Embryonic facial prominence (tissue), 1 donor: ENCODE measurements around the gene STAM2.
"Not testable (repeated sequence)": the region's sequence is repeated elsewhere in the genome, so short reads cannot be mapped to it uniquely, and the experiment has no call there.

Experiments
- DNase-seq: peaks from one replicate; pipeline ENCODE4 v3.0.0-alpha.2; 2016; ENCODE audit errors: extremely low spot score

STAM2 gene

DNA sequence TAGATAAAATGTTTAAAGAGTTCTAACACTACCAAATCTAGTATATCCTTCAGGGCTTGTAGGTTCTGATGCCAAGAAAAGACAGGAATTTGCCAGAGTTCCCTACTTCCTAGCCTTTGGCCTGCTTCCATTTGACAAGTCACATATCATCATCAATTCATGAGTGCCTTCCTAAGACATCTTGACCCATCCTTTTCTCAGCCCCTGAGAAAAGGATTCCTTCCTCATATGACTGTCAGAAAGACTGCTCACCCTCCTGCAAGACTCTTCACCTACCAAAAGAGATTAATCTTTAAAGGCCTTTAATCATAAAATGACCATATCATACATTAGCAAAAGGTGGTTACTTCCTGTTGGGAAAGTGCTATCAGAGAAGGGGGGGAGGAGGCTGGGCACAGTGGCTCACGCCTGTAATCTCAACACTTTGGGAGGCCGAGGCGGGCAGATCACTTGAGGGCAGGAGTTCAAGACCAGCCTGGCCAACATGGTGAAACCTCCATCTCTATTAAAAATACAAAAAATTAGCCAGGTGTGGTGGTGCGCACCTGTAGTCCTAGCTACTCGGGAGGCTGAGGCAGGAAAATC, 3.3 kb downstream of the STAM2 start:
- DNase-seq: not testable (repeated sequence)

- no peak for DNase-seq
These were observed 3.8 kb downstream of the STAM2 start for GRCh38 chr2:152171718-152172117.

DNA sequence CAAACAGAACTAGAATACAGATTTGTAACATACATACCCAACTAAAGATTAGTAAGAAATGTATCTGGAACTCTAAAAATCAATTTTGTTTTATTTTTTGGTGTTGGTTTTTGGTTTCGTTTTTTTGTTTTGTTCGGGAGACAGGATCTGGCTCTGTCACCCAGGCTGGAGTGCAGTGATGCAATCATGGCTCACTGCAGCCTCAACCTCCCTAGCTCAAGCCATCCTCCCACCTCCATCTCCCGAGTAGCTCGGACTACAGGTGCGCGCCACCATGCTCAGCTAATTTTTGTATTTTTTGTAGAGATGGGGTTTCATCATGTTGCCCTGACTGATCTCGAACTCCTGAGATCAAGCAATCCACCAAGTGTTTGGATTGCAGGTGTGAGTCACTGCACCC, 6.4 kb downstream of the STAM2 start:
- not testable (repeated sequence) for DNase-seq

DNA sequence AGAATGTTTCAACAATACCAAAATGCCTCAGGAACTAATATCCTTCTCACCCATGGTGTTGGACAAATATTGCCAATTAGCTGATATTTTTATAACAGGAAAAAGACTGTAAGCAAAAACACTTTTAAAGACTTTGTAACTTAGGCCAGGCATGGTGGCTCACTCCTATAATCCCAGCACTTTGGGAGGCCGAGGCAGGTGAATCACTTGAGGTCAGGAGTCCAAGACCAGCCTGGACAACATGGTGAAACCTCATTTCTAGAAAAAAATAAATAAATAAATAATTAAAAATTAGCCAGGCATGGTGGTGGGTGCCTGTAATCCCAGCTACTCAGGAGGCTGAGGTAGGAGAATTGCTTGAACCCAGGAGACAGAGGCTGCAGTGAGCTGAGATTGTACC, 8.1 kb downstream of the STAM2 start:
- not testable (repeated sequence) for DNase-seq

- no peak for DNase-seq
These were observed 8.5 kb downstream of the STAM2 start for GRCh38 chr2:152167065-152167464.

DNA sequence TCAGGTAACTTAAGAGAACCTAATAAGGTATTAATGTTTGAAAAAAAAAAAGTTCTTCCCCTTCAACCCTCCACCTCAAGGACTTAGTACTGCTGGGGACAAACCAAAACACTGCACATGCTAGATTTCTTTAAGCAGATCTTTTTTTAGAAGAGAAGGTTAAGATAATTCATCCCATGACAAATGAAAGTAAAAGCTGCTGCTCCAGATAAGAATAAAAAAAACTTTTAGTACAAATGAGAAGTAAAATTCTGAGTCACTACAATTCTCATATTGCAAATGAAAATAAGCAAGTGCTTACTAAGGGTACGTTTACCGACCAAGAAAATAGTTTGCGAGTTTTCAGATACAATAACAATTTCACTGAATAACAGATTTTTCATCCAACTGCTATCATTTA, 8.9 kb downstream of the STAM2 start:
- DNase-seq: no peak

- no peak for DNase-seq
These were observed 9.8 kb downstream of the STAM2 start for GRCh38 chr2:152165780-152166179.

GRCh38 chr2:152165306-152165705, 10.3 kb downstream of the STAM2 start:
- no peak for DNase-seq

- DNase-seq: not testable (repeated sequence)
These were observed 11.9 kb downstream of the STAM2 start for GRCh38 chr2:152163669-152164068.

DNA sequence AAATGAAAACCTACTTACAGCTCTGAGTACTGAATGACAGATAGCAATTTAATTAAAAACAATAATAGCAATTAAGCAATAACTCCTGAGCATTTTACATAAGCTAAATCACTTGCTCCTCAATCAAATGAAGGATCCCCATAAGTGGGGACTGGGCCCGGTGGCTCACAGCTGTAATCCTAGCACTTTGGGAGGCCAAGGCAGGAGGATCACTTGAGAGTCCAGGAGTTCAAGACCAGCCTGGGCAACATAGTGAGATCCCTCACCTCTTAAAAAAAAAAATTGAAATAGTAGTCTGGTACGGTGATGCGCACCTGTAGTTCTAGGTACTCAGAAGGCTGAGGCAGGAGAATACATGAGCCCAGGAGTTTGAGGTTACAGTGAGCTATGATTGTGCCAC, 13.4 kb downstream of the STAM2 start:
- no peak for DNase-seq

- no peak for DNase-seq
These were observed 14.0 kb downstream of the STAM2 start for GRCh38 chr2:152161598-152161997.

GRCh38 chr2:152160378-152160777, 15.2 kb downstream of the STAM2 start:
- not testable (repeated sequence) for DNase-seq

GRCh38 chr2:152157253-152157652, 18.3 kb downstream of the STAM2 start:
- DNase-seq: no peak

- no peak for DNase-seq
These were observed 20.4 kb downstream of the STAM2 start for GRCh38 chr2:152155209-152155608.

- DNase-seq: no peak
These were observed 21.1 kb downstream of the STAM2 start for GRCh38 chr2:152154462-152154861.

- DNase-seq: no peak
These were observed 40.9 kb downstream of the STAM2 start for GRCh38 chr2:152134488-152135280.

- no peak for DNase-seq
These were observed 43.3 kb downstream of the STAM2 start for GRCh38 chr2:152132306-152132705.

- no peak for DNase-seq
These were observed 47.9 kb downstream of the STAM2 start for GRCh38 chr2:152127628-152128027.

DNA sequence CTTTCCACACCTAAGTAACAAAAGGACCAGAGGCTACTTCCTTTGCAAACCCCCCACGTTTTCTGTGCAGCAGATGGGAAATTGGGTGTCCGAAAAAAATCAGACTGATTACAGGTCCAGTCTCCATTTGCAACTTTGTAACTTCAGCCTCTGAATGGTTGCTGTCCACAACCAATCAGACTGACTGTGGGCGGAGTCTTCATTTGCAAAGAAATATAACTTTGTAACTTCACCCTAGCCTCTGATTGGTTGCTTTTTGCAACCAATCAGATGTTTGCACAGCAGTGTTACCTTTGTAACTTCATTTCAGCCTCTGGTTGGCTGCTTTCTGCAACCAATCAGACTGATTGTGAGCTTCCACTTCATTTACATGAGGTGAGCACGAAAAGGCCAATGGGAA, 48.9 kb downstream of the STAM2 start:
- no peak for DNase-seq

DNA sequence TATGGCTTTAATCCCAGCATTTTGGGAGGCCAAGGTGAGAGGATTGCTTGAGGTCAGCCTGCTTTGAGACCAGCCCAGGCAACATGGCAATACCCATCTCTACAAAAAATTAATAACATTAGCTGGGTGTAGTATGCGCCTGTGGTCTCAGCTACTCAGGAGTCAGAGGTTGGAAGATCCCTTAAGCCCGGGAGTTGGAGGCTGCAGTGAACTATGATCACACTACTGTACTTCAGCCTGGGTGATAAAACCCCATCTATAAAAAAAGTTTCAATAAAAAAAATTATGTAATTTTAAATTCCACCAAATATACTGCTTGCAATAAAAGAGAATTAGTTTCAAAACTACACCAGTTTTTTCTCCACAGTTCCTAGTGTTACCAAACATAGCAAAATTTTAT, 53.4 kb downstream of the STAM2 start:
- no peak for DNase-seq

- no peak for DNase-seq
These were observed 55.1 kb downstream of the STAM2 start for GRCh38 chr2:152120430-152120829.

DNA sequence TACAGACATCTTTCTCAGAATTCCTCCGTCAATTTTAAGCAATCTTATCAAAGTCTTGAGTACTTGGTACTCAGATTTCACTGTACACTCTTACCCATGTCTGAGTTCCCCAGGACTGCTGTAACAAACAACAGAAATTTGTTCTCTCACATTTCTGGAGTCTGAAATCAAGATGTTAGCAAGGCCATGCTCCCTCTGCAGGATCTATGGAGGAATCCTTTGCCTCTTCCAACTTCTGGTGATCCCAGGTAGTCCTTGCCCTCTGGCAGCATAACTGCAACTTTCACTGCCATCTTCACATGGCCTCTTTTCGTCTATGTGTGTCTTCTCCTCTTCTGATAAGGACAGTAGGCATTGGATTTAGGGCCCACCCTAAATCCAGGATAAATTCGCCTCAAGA, 59.6 kb downstream of the STAM2 start:
- DNase-seq: no peak

DNA sequence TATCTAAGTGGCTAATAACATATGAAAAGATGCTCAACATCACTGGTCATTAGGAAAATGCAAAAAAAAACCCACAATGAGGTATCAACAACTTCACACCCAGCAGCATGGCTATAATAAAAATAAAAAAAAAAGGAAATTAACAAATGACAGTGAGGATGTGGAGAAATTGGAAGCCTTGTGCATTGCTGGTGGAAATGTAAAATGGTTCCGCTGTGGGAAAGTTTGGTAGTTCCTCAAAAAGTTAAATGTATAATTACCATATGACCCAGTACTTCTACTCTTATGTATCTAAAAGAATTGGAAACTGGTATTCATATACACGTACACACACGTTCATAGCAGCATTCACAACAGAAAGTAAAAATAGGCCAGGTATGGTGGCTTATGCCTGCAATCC, 61.2 kb downstream of the STAM2 start:
- no peak for DNase-seq

GRCh38 chr2:152107140-152107539, 68.4 kb downstream of the STAM2 start:
- DNase-seq: not testable (repeated sequence)
